Hematopoietic multipotent progenitor cell treated with erythropoietin and hydrocortisone succinate and interleukin-3 and kit ligand, for 8 days (in vitro differentiated cells): ENCODE data around the gene GLI2.

Experiments
- DNase-seq: peaks from one replicate; pipeline ENCODE4 v3.0.0-alpha.2; 2015

The GLI2 gene

GRCh38 chr2:120771781-120772208 is 36.1 kb downstream of the GLI2 start:
- DNase-seq, result no peak

GRCh38 chr2:120772261-120772660 is 36.6 kb downstream of the GLI2 start:
- no peak for DNase-seq

GRCh38 chr2:120773186-120773800 is 37.6 kb downstream of the GLI2 start:
- no peak for DNase-seq

GRCh38 chr2:120774557-120775160 is 39.0 kb downstream of the GLI2 start:
- DNase-seq, result no peak

- no peak for DNase-seq
Observed at GRCh38 chr2:120775194-120775593, 39.5 kb downstream of the GLI2 start.

- DNase-seq, result no peak
Observed at GRCh38 chr2:120775801-120776589, 40.3 kb downstream of the GLI2 start.

- no peak for DNase-seq
Observed at GRCh38 chr2:120776649-120777048, 41.0 kb downstream of the GLI2 start.

GRCh38 chr2:120777170-120777751 is 41.6 kb downstream of the GLI2 start:
- no peak for DNase-seq

GRCh38 chr2:120777787-120778186 is 42.1 kb downstream of the GLI2 start:
- no peak for DNase-seq

- no peak for DNase-seq
Observed at GRCh38 chr2:120778244-120778643, 42.6 kb downstream of the GLI2 start.

- DNase-seq, result no peak
Observed at GRCh38 chr2:120779781-120780283, 44.2 kb downstream of the GLI2 start.

- DNase-seq, result no peak
Observed at GRCh38 chr2:120780402-120780801, 44.7 kb downstream of the GLI2 start.

GRCh38 chr2:120783371-120783791 is 47.7 kb downstream of the GLI2 start:
- DNase-seq, result peak; percentile 27

- DNase-seq, result no peak
Observed at GRCh38 chr2:120783969-120784372, 48.3 kb downstream of the GLI2 start.
